ENCODE data around the gene VAT1L. TPM values are rescaled to one million over a fixed set of nuclear protein-coding genes. Genes with fewer than 3 reads are reported as not detected.

Gene VAT1L
- total and polyA plus RNA-seq, 4 donors, result 0.17 to 0.98 (median 0.26) TPM

DNA sequence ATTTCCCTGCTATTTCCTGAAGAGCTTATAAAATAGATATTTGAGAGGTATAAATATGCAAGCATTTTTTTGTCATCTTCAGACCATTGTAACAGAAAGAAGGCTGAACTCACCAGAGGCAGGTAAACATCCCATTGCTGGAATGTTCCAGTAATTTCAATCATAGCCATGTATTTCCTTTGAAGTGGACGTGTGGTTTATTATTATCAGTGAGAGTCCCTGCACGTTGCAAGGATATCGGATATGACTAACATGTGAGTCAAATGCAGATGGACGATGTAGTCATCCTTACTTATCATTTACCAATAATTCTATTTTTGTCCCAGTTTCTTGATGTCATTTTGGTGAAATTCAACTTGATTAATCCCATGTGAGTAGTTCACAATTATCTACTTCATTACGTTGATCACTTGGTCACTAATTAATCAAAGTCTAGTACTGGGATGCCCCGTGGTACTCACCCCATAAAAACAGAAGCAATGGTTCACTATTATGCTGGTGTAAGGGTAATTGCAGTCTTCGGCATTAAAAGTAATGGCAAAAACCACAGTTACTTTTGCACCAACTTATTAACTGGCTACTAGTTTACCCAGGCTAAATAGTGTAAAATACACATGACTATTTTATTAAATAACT is 89.5 kb downstream of the VAT1L start:
- no peak overlapping the region for H3K27ac ChIP-seq (ENCODE audit: low read depth in 1 of 2, low read length in 2 of 2)
- DNase-seq (ENCODE audit: low spot score), result no peak
- H3K36me3 ChIP-seq (ENCODE audit: control insufficient read depth in 4 of 4, insufficient read depth in 3 of 4, low read depth in 1 of 4, low read length in 3 of 4), result no peaks in the 10 kb centered on the region
- no peaks in the 10 kb centered on the region for H3K4me1 ChIP-seq (ENCODE audit: control insufficient read depth in 4 of 4, insufficient read depth in 4 of 4, low read length in 3 of 4)
- no peak overlapping the region for H3K9ac ChIP-seq (ENCODE audit: low read depth in 1 of 2, low read length in 2 of 2)
- peaks cover 0 to 2% (median 0%) of the 10 kb centered on the region in 4 donors for H3K9me3 ChIP-seq (ENCODE audit: control insufficient read depth in 4 of 4, low read length in 3 of 4)
- TF ChIP-seq SP1 (IDR thresholded peaks at IDR 0.05) (no peak), YY1 (IDR thresholded peaks at IDR 0.05) (no peak), NR2F2 (IDR thresholded peaks at IDR 0.05) (no peak), RAD21 (IDR thresholded peaks at IDR 0.05) (no peak), HNF4A (conservative IDR thresholded peaks at IDR 0.05) (no peak), FOXA1 (IDR thresholded peaks at IDR 0.05) (no peak), HNF4G (IDR thresholded peaks at IDR 0.05) (no peak), FOXA2 (IDR thresholded peaks at IDR 0.05) (no peak), TAF1 (conservative IDR thresholded peaks at IDR 0.05) (no peak), JUND (IDR thresholded peaks at IDR 0.05) (no peak), GABPA (IDR thresholded peaks at IDR 0.05 in 1 of 2, conservative IDR thresholded peaks at IDR 0.05 in 1 of 2) (no peak), RXRA (IDR thresholded peaks at IDR 0.05) (no peak), EGR1 (IDR thresholded peaks at IDR 0.05; ENCODE audit: low read depth in 2 of 2) (no peak)
- TF ChIP-seq, protein P1, sequence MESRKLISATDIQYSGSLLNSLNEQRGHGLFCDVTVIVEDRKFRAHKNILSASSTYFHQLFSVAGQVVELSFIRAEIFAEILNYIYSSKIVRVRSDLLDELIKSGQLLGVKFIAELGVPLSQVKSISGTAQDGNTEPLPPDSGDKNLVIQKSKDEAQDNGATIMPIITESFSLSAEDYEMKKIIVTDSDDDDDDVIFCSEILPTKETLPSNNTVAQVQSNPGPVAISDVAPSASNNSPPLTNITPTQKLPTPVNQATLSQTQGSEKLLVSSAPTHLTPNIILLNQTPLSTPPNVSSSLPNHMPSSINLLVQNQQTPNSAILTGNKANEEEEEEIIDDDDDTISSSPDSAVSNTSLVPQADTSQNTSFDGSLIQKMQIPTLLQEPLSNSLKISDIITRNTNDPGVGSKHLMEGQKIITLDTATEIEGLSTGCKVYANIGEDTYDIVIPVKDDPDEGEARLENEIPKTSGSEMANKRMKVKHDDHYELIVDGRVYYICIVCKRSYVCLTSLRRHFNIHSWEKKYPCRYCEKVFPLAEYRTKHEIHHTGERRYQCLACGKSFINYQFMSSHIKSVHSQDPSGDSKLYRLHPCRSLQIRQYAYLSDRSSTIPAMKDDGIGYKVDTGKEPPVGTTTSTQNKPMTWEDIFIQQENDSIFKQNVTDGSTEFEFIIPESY (IDR thresholded peaks at IDR 0.05), result no peak
- TF ChIP-seq, protein P2, sequence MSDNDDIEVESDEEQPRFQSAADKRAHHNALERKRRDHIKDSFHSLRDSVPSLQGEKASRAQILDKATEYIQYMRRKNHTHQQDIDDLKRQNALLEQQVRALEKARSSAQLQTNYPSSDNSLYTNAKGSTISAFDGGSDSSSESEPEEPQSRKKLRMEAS (IDR thresholded peaks at IDR 0.05), result no peak
- TF ChIP-seq, protein P3, sequence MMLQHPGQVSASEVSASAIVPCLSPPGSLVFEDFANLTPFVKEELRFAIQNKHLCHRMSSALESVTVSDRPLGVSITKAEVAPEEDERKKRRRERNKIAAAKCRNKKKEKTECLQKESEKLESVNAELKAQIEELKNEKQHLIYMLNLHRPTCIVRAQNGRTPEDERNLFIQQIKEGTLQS (IDR thresholded peaks at IDR 0.05), result no peak
- TF ChIP-seq, protein P4, sequence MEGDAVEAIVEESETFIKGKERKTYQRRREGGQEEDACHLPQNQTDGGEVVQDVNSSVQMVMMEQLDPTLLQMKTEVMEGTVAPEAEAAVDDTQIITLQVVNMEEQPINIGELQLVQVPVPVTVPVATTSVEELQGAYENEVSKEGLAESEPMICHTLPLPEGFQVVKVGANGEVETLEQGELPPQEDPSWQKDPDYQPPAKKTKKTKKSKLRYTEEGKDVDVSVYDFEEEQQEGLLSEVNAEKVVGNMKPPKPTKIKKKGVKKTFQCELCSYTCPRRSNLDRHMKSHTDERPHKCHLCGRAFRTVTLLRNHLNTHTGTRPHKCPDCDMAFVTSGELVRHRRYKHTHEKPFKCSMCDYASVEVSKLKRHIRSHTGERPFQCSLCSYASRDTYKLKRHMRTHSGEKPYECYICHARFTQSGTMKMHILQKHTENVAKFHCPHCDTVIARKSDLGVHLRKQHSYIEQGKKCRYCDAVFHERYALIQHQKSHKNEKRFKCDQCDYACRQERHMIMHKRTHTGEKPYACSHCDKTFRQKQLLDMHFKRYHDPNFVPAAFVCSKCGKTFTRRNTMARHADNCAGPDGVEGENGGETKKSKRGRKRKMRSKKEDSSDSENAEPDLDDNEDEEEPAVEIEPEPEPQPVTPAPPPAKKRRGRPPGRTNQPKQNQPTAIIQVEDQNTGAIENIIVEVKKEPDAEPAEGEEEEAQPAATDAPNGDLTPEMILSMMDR (IDR thresholded peaks at IDR 0.05; ENCODE audit: low read depth, low read length, missing input control), result no peak
- TF ChIP-seq, protein P5, sequence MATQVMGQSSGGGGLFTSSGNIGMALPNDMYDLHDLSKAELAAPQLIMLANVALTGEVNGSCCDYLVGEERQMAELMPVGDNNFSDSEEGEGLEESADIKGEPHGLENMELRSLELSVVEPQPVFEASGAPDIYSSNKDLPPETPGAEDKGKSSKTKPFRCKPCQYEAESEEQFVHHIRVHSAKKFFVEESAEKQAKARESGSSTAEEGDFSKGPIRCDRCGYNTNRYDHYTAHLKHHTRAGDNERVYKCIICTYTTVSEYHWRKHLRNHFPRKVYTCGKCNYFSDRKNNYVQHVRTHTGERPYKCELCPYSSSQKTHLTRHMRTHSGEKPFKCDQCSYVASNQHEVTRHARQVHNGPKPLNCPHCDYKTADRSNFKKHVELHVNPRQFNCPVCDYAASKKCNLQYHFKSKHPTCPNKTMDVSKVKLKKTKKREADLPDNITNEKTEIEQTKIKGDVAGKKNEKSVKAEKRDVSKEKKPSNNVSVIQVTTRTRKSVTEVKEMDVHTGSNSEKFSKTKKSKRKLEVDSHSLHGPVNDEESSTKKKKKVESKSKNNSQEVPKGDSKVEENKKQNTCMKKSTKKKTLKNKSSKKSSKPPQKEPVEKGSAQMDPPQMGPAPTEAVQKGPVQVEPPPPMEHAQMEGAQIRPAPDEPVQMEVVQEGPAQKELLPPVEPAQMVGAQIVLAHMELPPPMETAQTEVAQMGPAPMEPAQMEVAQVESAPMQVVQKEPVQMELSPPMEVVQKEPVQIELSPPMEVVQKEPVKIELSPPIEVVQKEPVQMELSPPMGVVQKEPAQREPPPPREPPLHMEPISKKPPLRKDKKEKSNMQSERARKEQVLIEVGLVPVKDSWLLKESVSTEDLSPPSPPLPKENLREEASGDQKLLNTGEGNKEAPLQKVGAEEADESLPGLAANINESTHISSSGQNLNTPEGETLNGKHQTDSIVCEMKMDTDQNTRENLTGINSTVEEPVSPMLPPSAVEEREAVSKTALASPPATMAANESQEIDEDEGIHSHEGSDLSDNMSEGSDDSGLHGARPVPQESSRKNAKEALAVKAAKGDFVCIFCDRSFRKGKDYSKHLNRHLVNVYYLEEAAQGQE (IDR thresholded peaks at IDR 0.05), result no peak
- peaks cover 0 to 2% (median 0%) of the 10 kb centered on the region in 4 donors for H3K27me3 ChIP-seq (ENCODE audit: control insufficient read depth in 4 of 4, insufficient read depth in 4 of 4, low read length in 3 of 4)
- H3K4me3 ChIP-seq (ENCODE audit: low read depth in 1 of 3, low read length in 3 of 3), result no peak overlapping the region
- 85% methylated on average over 7 of the region's 7 CpGs for WGBS
